H9 (cell line): ENCODE data around the gene FICD. TPM values are rescaled to one million over a fixed set of nuclear protein-coding genes. Genes with fewer than 3 reads are reported as not detected.

ENCODE experiments used
- DNase-seq: peaks from one replicate; pipeline ENCODE4 v3.0.0-alpha.2; 2017
- H2AFZ ChIP-seq: one replicate; pipeline ENCODE4 v1.6.1; 2013; ENCODE audit warnings: mild to moderate bottlenecking, low read length, control low read depth, moderate library complexity
- H2AK5ac ChIP-seq: 2 replicates; pipeline ENCODE4 v1.6.1; 2013; ENCODE audit warnings: low read length, control low read depth, mixed read lengths; ENCODE audit not compliant: insufficient read length
- H2BK120ac ChIP-seq: one replicate; pipeline ENCODE4 v1.6.1; 2013; ENCODE audit warnings: low read depth, mild to moderate bottlenecking, low read length, control low read depth, inconsistent platforms; ENCODE audit not compliant: poor library complexity, severe bottlenecking
- H2BK12ac ChIP-seq: 2 replicates; pipeline ENCODE4 v1.6.1; 2013; ENCODE audit warnings: low read length, control low read depth, mixed read lengths, low read depth; ENCODE audit not compliant: insufficient read length
- H2BK15ac ChIP-seq: 2 replicates; pipeline ENCODE4 v1.6.1; 2013; ENCODE audit warnings: low read depth, low read length, control low read depth
- H2BK20ac ChIP-seq: one replicate; pipeline ENCODE4 v1.6.1; 2013; ENCODE audit warnings: low read depth, mild to moderate bottlenecking, low read length, control low read depth, inconsistent platforms; ENCODE audit not compliant: poor library complexity, severe bottlenecking
- H2BK5ac ChIP-seq: 2 replicates; pipeline ENCODE4 v1.6.1; 2013; ENCODE audit warnings: low read length, control low read depth, mixed read lengths; ENCODE audit not compliant: insufficient read length
- H3K14ac ChIP-seq: 2 replicates; pipeline ENCODE4 v1.6.1; 2013; ENCODE audit warnings: low read length, control low read depth; ENCODE audit not compliant: insufficient read depth
- H3K18ac ChIP-seq: 2 replicates; pipeline ENCODE4 v1.6.1; 2013; ENCODE audit warnings: low read depth, mild to moderate bottlenecking, mixed read lengths, low read length, control low read depth; ENCODE audit not compliant: insufficient read length
- H3K23ac ChIP-seq: 2 replicates; pipeline ENCODE4 v1.6.1; 2013; ENCODE audit warnings: low read length, control low read depth, mixed read lengths, low read depth; ENCODE audit not compliant: insufficient read length
- H3K23me2 ChIP-seq: 2 replicates; pipeline ENCODE4 v1.6.1; 2013; ENCODE audit warnings: low read depth, mild to moderate bottlenecking, mixed read lengths, low read length, control low read depth; ENCODE audit not compliant: insufficient read length, poor library complexity, severe bottlenecking
- H3K27ac ChIP-seq: 2 replicates; pipeline ENCODE4 v1.5.1; 2013; ENCODE audit warnings: low read length, control low read depth, mixed read lengths, low read depth; ENCODE audit not compliant: insufficient read length
- H3K27me3 ChIP-seq: 2 replicates; pipeline ENCODE4 v1.6.1; 2013; ENCODE audit warnings: low read length, control low read depth, inconsistent platforms; ENCODE audit not compliant: insufficient read depth
- H3K4ac ChIP-seq: 2 replicates; pipeline ENCODE4 v1.6.1; 2013; ENCODE audit warnings: low read depth, mild to moderate bottlenecking, control low read depth, inconsistent platforms, low read length, moderate library complexity
- H3K4me1 ChIP-seq: 2 replicates; pipeline ENCODE4 v1.6.1; 2013; ENCODE audit warnings: low read length, control low read depth, inconsistent platforms; ENCODE audit not compliant: insufficient read depth
- H3K4me2 ChIP-seq: 2 replicates; pipeline ENCODE4 v1.6.1; 2013; ENCODE audit warnings: low read length, control low read depth, mixed read lengths; ENCODE audit not compliant: insufficient read length, insufficient read depth
- H3K56ac ChIP-seq: 2 replicates; pipeline ENCODE4 v1.6.1; 2013; ENCODE audit warnings: low read depth, mild to moderate bottlenecking, mixed read lengths, low read length, control low read depth; ENCODE audit not compliant: insufficient read length
- H3K79me1 ChIP-seq: 2 replicates; pipeline ENCODE4 v1.6.1; 2013; ENCODE audit warnings: low read depth, mild to moderate bottlenecking, moderate library complexity, low read length, control low read depth, inconsistent platforms; ENCODE audit not compliant: insufficient read depth, poor library complexity, severe bottlenecking
- H3K79me2 ChIP-seq: 2 replicates; pipeline ENCODE4 v1.6.1; 2013; ENCODE audit warnings: low read length, control low read depth, inconsistent platforms; ENCODE audit not compliant: insufficient read depth
- H3K9ac ChIP-seq: 2 replicates; pipeline ENCODE4 v1.6.1; 2013; ENCODE audit warnings: low read length, control low read depth, mixed read lengths; ENCODE audit not compliant: insufficient read length; ENCODE audit errors: extremely low read depth
- H3K9me3 ChIP-seq: one replicate; pipeline ENCODE4 v1.6.1; 2013; ENCODE audit warnings: low read depth, low read length, inconsistent platforms; ENCODE audit not compliant: control insufficient read depth
- H3T11ph ChIP-seq: one replicate; pipeline ENCODE4 v1.6.1; 2013; ENCODE audit warnings: mild to moderate bottlenecking, low read length, control low read depth, inconsistent platforms
- H4K20me1 ChIP-seq: one replicate; pipeline ENCODE4 v1.6.1; 2013; ENCODE audit not compliant: control insufficient read depth, insufficient read length, insufficient read depth
- H4K5ac ChIP-seq: 2 replicates; pipeline ENCODE4 v1.6.1; 2013; ENCODE audit warnings: low read depth, mild to moderate bottlenecking, mixed read lengths, low read length, control low read depth; ENCODE audit not compliant: insufficient read length
- H4K8ac ChIP-seq: replicated peaks from 2 replicates; pipeline ENCODE4 v1.6.1; 2013; ENCODE audit warnings: low read length, control low read depth, mixed read lengths, low read depth; ENCODE audit not compliant: insufficient read length
- H4K91ac ChIP-seq: 2 replicates; pipeline ENCODE4 v1.6.1; 2013; ENCODE audit warnings: low read depth, mild to moderate bottlenecking, moderate library complexity, mixed read lengths, low read length, control low read depth; ENCODE audit not compliant: insufficient read length
- H3K27ac Mint-ChIP-seq, 3 experiments: 2 replicates in 2 of 3; 3 replicates in 1 of 3; pipeline ENCODE4 v1.8.0; 2020 to 2021; ENCODE audit warnings: mixed read lengths in 3 of 3, mild to moderate bottlenecking in 1 of 3, moderate library complexity in 1 of 3
- H3K27me3 Mint-ChIP-seq: 2 replicates; pipeline ENCODE4 v1.8.0; 2021; ENCODE audit warnings: low read depth, mild to moderate bottlenecking, moderate library complexity, mixed read lengths
- H3K36me3 Mint-ChIP-seq, 3 experiments: 2 replicates in 2 of 3; 3 replicates in 1 of 3; pipeline ENCODE4 v1.8.0; 2020 to 2021; ENCODE audit warnings: low read depth in 3 of 3, mixed read lengths in 3 of 3; ENCODE audit not compliant: insufficient read depth in 1 of 3
- H3K4me1 Mint-ChIP-seq, 2 experiments: 2 replicates each; pipeline ENCODE4 v1.8.0; 2020; ENCODE audit warnings: mixed read lengths in 2 of 2
- H3K4me3 Mint-ChIP-seq, 2 experiments: 2 replicates in 1 of 2; 3 replicates in 1 of 2; pipeline ENCODE4 v1.8.0; 2020 to 2021; ENCODE audit warnings: mild to moderate bottlenecking in 2 of 2, mixed read lengths in 2 of 2, moderate library complexity in 1 of 2
- H3K9me3 Mint-ChIP-seq, 2 experiments: 2 replicates in 1 of 2; 3 replicates in 1 of 2; pipeline ENCODE4 v1.8.0; 2020; ENCODE audit warnings: mild to moderate bottlenecking in 2 of 2, mixed read lengths in 2 of 2, moderate library complexity in 1 of 2
- WGBS: extraction: QIAGEN DNeasy Blood & Tissue Kit; methylation state at CpG from one replicate; pipeline ENCODE4 v1.1.7; 2013; ENCODE audit warnings: missing lambda C conversion rate, low lambda C conversion rate, mixed read lengths; ENCODE audit not compliant: insufficient read length; ENCODE audit errors: extremely low coverage; 5-methylcytosine and 5-hydroxymethylcytosine counted together
- total RNA-seq: library from RNA; stranded (reverse); gene quantifications from 2 replicates; pipeline ENCODE4 v1.2.1, GENCODE V29; 2021
- TF ChIP-seq, protein P1 (sequence below): fragments of 200-600 bp; sonication (generic); conservative IDR thresholded peaks from 3 replicates; pipeline ENCODE4 v1.8.0; 2021; ENCODE audit warnings: antibody characterized with exemption, mild to moderate bottlenecking

Gene FICD
- total RNA-seq, 1 experiment from 2014 or later: 5.1 TPM

DNA sequence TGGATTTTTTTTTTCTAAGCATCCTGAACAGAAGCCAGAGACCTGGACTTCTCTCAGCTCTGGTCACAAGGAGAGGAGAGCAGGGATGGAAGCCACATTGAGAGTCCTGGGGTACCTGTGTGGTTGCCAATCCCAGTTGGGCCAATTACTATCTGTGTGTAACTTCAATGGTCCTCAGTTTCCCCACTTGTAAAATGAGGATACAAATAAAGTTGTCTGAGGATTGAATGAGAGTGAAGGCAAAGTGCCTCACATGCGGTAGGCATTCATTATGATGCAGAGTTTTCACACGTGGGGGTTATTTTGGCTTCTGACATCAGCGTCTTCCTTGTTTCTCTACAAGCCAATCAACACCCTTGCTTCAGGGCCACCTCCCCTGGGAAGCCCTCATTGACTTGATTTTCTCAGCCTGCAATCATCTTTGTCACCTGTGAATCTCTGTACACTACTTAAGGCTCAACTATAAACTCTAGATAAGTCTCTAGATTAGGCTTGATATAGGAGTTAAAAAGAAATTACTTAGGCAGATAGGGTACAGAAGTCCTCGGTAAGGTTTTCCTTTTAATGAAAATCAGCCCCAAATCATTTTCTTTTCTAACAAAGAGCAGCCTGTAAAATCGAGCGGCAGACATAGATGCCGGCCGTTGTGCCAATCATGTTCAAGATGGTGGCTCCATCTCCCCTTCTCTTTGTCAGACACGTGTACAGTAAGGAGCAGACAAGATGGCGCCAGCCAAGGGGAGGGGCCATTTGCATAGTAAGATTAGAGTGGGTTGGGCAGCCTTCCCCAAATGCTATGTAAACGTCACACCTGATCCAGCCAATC lies 37.8 kb upstream of the FICD start:
- no peak overlapping the region for H3K9ac ChIP-seq
- Mint-ChIP-seq H3K9me3 (no peaks in the 10 kb centered on the region), H3K27me3 (peaks cover 12% of the 10 kb centered on the region), H3K27ac (no peak overlapping the region), H3K36me3 (no peaks in the 10 kb centered on the region), H3K4me3 (no peak overlapping the region), H3K4me1 (peaks cover 4 to 8% of the 10 kb centered on the region in 2 experiments; a peak in 3 of 4 replicates)
- no peaks in the 10 kb centered on the region for H3K4me1 ChIP-seq
- no peak for DNase-seq
- H3K27me3 ChIP-seq: no peaks in the 10 kb centered on the region
- H3K79me1 ChIP-seq: no peaks in the 10 kb centered on the region
- H4K5ac ChIP-seq: no peak overlapping the region
- no peak overlapping the region for H2BK5ac ChIP-seq
- TF ChIP-seq, protein P1, sequence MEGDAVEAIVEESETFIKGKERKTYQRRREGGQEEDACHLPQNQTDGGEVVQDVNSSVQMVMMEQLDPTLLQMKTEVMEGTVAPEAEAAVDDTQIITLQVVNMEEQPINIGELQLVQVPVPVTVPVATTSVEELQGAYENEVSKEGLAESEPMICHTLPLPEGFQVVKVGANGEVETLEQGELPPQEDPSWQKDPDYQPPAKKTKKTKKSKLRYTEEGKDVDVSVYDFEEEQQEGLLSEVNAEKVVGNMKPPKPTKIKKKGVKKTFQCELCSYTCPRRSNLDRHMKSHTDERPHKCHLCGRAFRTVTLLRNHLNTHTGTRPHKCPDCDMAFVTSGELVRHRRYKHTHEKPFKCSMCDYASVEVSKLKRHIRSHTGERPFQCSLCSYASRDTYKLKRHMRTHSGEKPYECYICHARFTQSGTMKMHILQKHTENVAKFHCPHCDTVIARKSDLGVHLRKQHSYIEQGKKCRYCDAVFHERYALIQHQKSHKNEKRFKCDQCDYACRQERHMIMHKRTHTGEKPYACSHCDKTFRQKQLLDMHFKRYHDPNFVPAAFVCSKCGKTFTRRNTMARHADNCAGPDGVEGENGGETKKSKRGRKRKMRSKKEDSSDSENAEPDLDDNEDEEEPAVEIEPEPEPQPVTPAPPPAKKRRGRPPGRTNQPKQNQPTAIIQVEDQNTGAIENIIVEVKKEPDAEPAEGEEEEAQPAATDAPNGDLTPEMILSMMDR: no peak
- no peaks in the 10 kb centered on the region for H3K9me3 ChIP-seq
- H3K56ac ChIP-seq: no peak overlapping the region
- H4K8ac ChIP-seq: no peak overlapping the region
- H3K23ac ChIP-seq: no peak overlapping the region
- H3K4ac ChIP-seq: no peak overlapping the region
- no peak overlapping the region for H2BK20ac ChIP-seq
- no peaks in the 10 kb centered on the region for H4K20me1 ChIP-seq
- H4K91ac ChIP-seq: no peak overlapping the region
- H3K14ac ChIP-seq: no peak overlapping the region
- no peak overlapping the region for H2BK12ac ChIP-seq
- no peak overlapping the region for H3K4me2 ChIP-seq
- H2AFZ ChIP-seq: no peak overlapping the region
- H2BK120ac ChIP-seq: no peak overlapping the region
- H2BK15ac ChIP-seq: no peak overlapping the region
- H3K23me2 ChIP-seq: no peaks in the 10 kb centered on the region
- H3T11ph ChIP-seq: no peak overlapping the region
- no peak overlapping the region for H3K27ac ChIP-seq
- no peak overlapping the region for H3K18ac ChIP-seq
- H3K79me2 ChIP-seq: no peaks in the 10 kb centered on the region
- no CpG with 5 or more reads among the region's 11 CpGs for WGBS
- H2AK5ac ChIP-seq: no peak overlapping the region
